NT2/D1 (cell line): ENCODE data around the gene ACBD6.

Experiments
- SUZ12 ChIP-seq: IDR thresholded peaks from 2 replicates; pipeline ENCODE4 v1.6.1; 2011; ENCODE audit not compliant: insufficient read length, insufficient read depth; ENCODE audit errors: extremely low read depth
- YY1 ChIP-seq: IDR thresholded peaks from 2 replicates; pipeline ENCODE4 v1.6.1; 2011; ENCODE audit not compliant: insufficient read length, insufficient read depth
- ZNF274 ChIP-seq: IDR thresholded peaks from 2 replicates; pipeline ENCODE4 v1.6.1; 2011; ENCODE audit warnings: mild to moderate bottlenecking, low read depth, low read length

DNA sequence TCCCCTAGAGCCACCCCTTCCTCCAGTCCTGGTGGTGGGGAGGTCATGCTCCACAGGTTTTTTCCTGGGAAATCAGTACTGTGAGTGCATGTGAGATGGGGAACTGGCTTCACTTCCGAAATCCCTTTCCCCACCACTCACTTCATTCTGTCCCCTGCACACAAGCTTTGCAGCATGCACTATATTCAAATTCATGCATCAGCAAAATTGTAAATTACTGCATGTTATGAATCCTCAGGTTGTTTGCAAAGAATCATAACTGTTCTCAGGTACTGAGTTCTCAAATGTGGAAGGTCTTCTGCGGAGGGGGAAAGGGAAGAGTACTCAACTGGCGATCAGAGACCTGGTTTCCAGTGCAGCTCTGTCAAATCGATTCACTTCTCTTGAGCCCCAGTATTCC is 230.0 kb downstream of the ACBD6 start:
- TF ChIP-seq ZNF274 (no peak), SUZ12 (no peak), YY1 (no peak)
